ENCODE data around the gene OLR1. TPM values are rescaled to one million over a fixed set of nuclear protein-coding genes. Genes with fewer than 3 reads are reported as not detected.

The OLR1 gene
- total RNA-seq, 1 experiment from 2014 or later = not detected

DNA sequence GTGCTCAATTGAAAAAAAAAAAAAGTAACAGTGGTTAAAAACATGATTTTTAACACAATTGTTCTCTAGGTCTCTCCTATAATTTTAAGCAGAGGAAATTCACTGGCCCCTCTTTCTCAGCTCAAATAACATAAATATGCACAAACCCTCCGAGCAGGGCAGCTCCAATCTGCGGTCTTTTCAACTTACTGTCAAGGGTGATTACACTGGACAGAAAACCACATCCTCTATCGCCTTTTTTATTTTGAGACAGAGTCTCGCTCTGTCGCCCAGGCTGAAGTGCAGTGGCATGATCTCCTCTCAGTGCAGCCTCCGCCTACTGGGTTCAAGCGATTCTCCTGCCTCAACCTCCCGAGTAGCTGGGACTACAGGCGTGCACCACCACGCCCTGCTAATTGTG lies 24.3 kb upstream of the OLR1 start:
- H3K4me1 Mint-ChIP-seq = peaks cover 20% of the 10 kb centered on the region
- H3K9me3 Mint-ChIP-seq = no peaks in the 10 kb centered on the region
- no peak overlapping the region for H3K4me3 Mint-ChIP-seq
- DNase-seq (ENCODE audit: low spot score) = no peak
- no peak for TF ChIP-seq NR1H2 (CRISPR knock-in tag; IDR thresholded peaks at IDR 0.05)
- TF ChIP-seq ESRRA (CRISPR knock-in tag; IDR thresholded peaks at IDR 0.05; ENCODE audit: borderline replicate concordance) = no peak
- TF ChIP-seq, protein P1, sequence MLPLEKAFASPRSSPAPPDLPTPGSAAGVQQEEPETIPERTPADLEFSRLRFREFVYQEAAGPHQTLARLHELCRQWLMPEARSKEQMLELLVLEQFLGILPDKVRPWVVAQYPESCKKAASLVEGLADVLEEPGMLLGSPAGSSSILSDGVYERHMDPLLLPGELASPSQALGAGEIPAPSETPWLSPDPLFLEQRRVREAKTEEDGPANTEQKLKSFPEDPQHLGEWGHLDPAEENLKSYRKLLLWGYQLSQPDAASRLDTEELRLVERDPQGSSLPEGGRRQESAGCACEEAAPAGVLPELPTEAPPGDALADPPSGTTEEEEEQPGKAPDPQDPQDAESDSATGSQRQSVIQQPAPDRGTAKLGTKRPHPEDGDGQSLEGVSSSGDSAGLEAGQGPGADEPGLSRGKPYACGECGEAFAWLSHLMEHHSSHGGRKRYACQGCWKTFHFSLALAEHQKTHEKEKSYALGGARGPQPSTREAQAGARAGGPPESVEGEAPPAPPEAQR (CRISPR knock-in tag; IDR thresholded peaks at IDR 0.05) = no peak
- TF ChIP-seq TCF7 (CRISPR knock-in tag; IDR thresholded peaks at IDR 0.05; ENCODE audit: low read depth) = no peak
- no peak for TF ChIP-seq ZNF396 (CRISPR knock-in tag; IDR thresholded peaks at IDR 0.05; ENCODE audit: borderline replicate concordance)
- no peak for TF ChIP-seq NR2C2 (CRISPR knock-in tag; IDR thresholded peaks at IDR 0.05)
- TF ChIP-seq, protein P2, sequence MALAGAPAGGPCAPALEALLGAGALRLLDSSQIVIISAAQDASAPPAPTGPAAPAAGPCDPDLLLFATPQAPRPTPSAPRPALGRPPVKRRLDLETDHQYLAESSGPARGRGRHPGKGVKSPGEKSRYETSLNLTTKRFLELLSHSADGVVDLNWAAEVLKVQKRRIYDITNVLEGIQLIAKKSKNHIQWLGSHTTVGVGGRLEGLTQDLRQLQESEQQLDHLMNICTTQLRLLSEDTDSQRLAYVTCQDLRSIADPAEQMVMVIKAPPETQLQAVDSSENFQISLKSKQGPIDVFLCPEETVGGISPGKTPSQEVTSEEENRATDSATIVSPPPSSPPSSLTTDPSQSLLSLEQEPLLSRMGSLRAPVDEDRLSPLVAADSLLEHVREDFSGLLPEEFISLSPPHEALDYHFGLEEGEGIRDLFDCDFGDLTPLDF (CRISPR knock-in tag; IDR thresholded peaks at IDR 0.05) = no peak
- TF ChIP-seq, protein P3, sequence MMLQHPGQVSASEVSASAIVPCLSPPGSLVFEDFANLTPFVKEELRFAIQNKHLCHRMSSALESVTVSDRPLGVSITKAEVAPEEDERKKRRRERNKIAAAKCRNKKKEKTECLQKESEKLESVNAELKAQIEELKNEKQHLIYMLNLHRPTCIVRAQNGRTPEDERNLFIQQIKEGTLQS (CRISPR knock-in tag; conservative IDR thresholded peaks at IDR 0.05) = no peak
- TF ChIP-seq, protein P4, sequence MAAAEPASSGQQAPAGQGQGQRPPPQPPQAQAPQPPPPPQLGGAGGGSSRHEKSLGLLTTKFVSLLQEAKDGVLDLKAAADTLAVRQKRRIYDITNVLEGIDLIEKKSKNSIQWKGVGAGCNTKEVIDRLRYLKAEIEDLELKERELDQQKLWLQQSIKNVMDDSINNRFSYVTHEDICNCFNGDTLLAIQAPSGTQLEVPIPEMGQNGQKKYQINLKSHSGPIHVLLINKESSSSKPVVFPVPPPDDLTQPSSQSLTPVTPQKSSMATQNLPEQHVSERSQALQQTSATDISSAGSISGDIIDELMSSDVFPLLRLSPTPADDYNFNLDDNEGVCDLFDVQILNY (CRISPR knock-in tag; IDR thresholded peaks at IDR 0.05) = no peak
- no peak for TF ChIP-seq ZNF138 (CRISPR knock-in tag; conservative IDR thresholded peaks at IDR 0.05)
- ChIA-PET POLR2A (interaction anchor here (0.6 kb wide), 1 partner anchor 11 kb away, joined by 3 read pairs; no protein-coding TSS in a partner anchor), CTCF (interaction anchor here (1.4 kb wide), 1 partner anchor 43 kb away, joined by 6 read pairs; no protein-coding TSS in a partner anchor)
- H3K27me3 Mint-ChIP-seq (ENCODE audit: low read depth) = no peaks in the 10 kb centered on the region
- H3K27ac Mint-ChIP-seq = no peak overlapping the region
- no peaks in the 10 kb centered on the region for H3K36me3 Mint-ChIP-seq
- no peak for ATAC-seq

DNA sequence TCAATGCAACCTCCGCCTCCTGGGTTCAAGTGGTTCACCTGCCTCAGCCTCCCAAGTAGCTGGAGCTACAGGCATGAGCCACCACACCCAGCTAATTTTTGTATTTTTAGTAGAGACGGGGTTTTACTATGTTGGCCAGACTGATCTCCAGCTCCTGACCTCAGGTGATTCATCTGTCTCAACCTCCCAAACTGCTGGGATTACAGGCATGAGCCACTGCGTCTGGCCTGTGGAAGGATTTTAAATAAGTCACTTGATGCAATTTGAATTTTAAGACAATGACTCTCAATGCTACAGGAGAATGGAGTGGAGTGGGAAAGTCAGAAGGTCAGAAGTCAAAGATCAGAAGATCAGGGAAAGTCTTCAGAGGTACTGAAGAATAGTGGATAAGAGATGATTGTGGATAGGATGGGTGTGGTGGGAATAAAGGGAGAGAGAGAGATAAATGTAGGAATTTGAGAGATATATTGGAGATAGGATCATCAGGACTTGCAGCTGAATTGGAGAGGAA lies 22.3 kb upstream of the OLR1 start:
- TF ChIP-seq, protein P5, sequence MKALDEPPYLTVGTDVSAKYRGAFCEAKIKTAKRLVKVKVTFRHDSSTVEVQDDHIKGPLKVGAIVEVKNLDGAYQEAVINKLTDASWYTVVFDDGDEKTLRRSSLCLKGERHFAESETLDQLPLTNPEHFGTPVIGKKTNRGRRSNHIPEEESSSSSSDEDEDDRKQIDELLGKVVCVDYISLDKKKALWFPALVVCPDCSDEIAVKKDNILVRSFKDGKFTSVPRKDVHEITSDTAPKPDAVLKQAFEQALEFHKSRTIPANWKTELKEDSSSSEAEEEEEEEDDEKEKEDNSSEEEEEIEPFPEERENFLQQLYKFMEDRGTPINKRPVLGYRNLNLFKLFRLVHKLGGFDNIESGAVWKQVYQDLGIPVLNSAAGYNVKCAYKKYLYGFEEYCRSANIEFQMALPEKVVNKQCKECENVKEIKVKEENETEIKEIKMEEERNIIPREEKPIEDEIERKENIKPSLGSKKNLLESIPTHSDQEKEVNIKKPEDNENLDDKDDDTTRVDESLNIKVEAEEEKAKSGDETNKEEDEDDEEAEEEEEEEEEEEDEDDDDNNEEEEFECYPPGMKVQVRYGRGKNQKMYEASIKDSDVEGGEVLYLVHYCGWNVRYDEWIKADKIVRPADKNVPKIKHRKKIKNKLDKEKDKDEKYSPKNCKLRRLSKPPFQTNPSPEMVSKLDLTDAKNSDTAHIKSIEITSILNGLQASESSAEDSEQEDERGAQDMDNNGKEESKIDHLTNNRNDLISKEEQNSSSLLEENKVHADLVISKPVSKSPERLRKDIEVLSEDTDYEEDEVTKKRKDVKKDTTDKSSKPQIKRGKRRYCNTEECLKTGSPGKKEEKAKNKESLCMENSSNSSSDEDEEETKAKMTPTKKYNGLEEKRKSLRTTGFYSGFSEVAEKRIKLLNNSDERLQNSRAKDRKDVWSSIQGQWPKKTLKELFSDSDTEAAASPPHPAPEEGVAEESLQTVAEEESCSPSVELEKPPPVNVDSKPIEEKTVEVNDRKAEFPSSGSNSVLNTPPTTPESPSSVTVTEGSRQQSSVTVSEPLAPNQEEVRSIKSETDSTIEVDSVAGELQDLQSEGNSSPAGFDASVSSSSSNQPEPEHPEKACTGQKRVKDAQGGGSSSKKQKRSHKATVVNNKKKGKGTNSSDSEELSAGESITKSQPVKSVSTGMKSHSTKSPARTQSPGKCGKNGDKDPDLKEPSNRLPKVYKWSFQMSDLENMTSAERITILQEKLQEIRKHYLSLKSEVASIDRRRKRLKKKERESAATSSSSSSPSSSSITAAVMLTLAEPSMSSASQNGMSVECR (CRISPR knock-in tag; IDR thresholded peaks at IDR 0.05; ENCODE audit: borderline replicate concordance) = no peak
- Mint-ChIP-seq H3K9me3 (no peaks in the 10 kb centered on the region), H3K36me3 (no peaks in the 10 kb centered on the region), H3K4me3 (no peak overlapping the region), H3K4me1 (peaks cover 24% of the 10 kb centered on the region), H3K27me3 (ENCODE audit: low read depth) (peaks cover 3% of the 10 kb centered on the region; the same call in 1 of the 2 replicates), H3K27ac (no peak overlapping the region)
- POLR2A ChIA-PET = interaction anchor here (0.9 kb wide), 1 partner anchor 18 kb away, joined by 3 read pairs; the partner anchor contains the start of gene GABARAPL1
- DNase-seq (ENCODE audit: low spot score) = no peak
- ATAC-seq = no peak
- CTCF ChIA-PET = interaction anchor here (0.7 to 2.9 kb wide), 2 partner anchors 41 to 463 kb away, joined by 3 to 13 read pairs; no protein-coding TSS in a partner anchor

DNA sequence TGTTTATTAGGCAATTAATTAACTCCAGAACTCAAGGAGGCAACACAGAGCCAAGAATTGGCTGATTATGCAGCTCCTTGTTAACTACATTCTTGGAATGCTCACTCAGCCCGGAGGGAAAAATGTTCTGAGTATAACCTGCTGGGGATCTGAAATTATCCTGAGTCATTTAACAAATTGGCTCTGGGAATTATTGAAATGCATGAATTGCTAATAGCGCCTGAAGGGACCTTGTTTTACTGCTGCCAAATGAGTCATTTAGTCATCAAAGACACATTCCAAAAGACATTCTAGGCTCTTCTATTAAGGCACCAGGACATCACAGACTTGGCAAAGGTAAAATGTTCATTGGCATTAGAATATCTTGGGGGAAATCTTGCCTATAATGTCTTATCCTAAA lies 19.9 kb upstream of the OLR1 start:
- ATAC-seq = no peak
- Mint-ChIP-seq H3K9me3 (no peaks in the 10 kb centered on the region), H3K36me3 (no peaks in the 10 kb centered on the region), H3K27ac (no peak overlapping the region), H3K27me3 (ENCODE audit: low read depth) (peaks cover 4% of the 10 kb centered on the region; the same call in 1 of the 2 replicates), H3K4me3 (no peak overlapping the region), H3K4me1 (peaks cover 20% of the 10 kb centered on the region)
- no peak for DNase-seq (ENCODE audit: low spot score)
- ChIA-PET CTCF (interaction anchor here (0.9 kb wide), 1 partner anchor 32 kb away, joined by 3 read pairs; no protein-coding TSS in a partner anchor), POLR2A (no interaction called here)
- TF ChIP-seq GTF2I (CRISPR knock-in tag; conservative IDR thresholded peaks at IDR 0.05) (no peak), SOX15 (CRISPR knock-in tag; IDR thresholded peaks at IDR 0.05) (no peak)
